ENCODE data around the gene HMOX2.

The HMOX2 gene

DNA sequence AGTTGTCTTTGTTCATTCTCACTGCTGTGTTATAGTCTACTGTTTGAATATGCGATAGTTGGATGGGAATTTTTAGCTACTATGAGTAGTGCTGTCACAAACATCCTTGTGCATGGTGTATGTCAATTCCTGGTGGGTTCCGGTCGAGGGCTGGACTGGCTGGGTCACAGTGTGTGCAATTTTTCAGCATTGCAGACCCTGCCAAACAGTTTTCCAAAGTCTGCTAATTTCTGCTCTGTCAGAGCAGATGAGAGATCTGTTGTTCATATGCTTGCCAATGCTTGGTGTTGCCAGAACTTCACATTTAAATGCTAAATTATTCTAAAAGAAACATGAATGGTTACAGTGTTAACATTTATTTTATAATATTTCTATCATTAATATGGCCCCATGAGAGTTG lies 76.3 kb downstream of the HMOX2 start:
- DNase-seq (ENCODE audit: low read depth in 1 of 2, low spot score in 1 of 2): no peak

- DNase-seq (ENCODE audit: low read depth in 1 of 2, low spot score in 1 of 2): no peak
These were observed 79.9 kb downstream of the HMOX2 start, which contains the start of gene C16orf96 for GRCh38 chr16:4556112-4556511. TSS of gene C16orf96 (plus strand) at chr16:4556340. CDS start at chr16:4556490, 150 bp downstream.

DNA sequence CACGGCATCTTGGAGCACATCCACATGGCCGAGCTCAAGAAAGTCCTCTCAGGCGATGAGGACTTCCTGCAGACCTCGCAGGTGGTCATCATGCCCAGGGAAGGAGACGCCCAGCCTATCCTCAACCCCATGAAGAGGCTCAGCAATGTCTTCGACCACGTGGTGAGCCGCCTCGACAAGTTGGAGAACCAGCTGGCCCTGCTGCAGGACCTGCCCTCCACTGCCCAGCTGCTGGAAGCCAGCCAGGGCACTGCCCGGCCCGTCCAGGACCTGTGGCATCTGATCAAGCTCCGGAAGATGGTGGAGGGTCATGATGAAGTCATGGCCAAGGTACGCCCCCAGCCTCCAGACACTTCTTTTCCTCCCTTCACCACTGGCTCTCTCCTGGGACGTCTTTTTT lies 80.4 kb downstream of the HMOX2 start:
- no peak for DNase-seq (ENCODE audit: low read depth in 1 of 2, low spot score in 1 of 2)

- no peak for DNase-seq (ENCODE audit: low read depth in 1 of 2, low spot score in 1 of 2)
These were observed 81.8 kb downstream of the HMOX2 start for GRCh38 chr16:4557973-4558372.

Data from activated T-helper 1 cell treated with anti-CD3 and anti-CD28 coated beads, Interleukin-2, amount 50 U/mL, for 16 hours (primary cell).